Testis (tissue), 5 donors: ENCODE results near the gene BSG. TPM values are rescaled to one million over a fixed set of nuclear protein-coding genes. Genes with fewer than 3 reads are reported as not detected.

ENCODE experiments used
- DNase-seq: peaks from one replicate; pipeline ENCODE4 v3.0.0-alpha.2; 2019
- H3K27ac ChIP-seq, 2 donors: fragments of 200-600 bp; sonication (generic); one replicate each; pipeline ENCODE4 v1.5.1; 2019
- H3K27me3 ChIP-seq: fragments of 200-600 bp; sonication (generic); one replicate; pipeline ENCODE4 v1.5.1; 2019
- H3K36me3 ChIP-seq: fragments of 200-600 bp; sonication (generic); one replicate; pipeline ENCODE4 v1.5.1; 2017; ENCODE audit warnings: low read depth; ENCODE audit errors: missing control alignments
- H3K4me1 ChIP-seq: fragments of 200-600 bp; sonication (generic); one replicate; pipeline ENCODE4 v1.5.1; 2019
- H3K4me3 ChIP-seq, 2 donors: fragments of 200-600 bp; sonication (generic); one replicate each; pipeline ENCODE4 v1.5.1; 2017 to 2019
- H3K9me3 ChIP-seq: fragments of 200-600 bp; sonication (generic); one replicate; pipeline ENCODE4 v1.5.1; 2017
- POLR2A ChIP-seq: fragments of 450-650 bp; IDR thresholded peaks from one replicate; pipeline ENCODE4 v1.6.1; 2017; ENCODE audit warnings: antibody characterized with exemption, mild to moderate bottlenecking, moderate library complexity
- WGBS, 2 donors: methylation state at CpG; one replicate each; pipeline ENCODE4 v1.1.5; 2018; 5-methylcytosine and 5-hydroxymethylcytosine counted together
- intact Hi-C: fragments of 100-400 bp; cut with DNase I; formaldehyde crosslinking; loops from one replicate; pipeline ENCODE4 v1.15.1; 2023; ENCODE audit warnings: low total_unique reads
- long read RNA-seq, 2 donors: transcript quantifications; one replicate each; lab custom pipeline, GENCODE V29; 2026
- polyA plus RNA-seq: library from polyadenylated mRNA; stranded (reverse); fragments of 350-450 nt; fragmentation: Illumina TruSeq; extraction: RNeasy Lipid Tissue Mini Kit (QIAGEN cat#74804); gene quantifications from one replicate; pipeline ENCODE4 v1.2.3, GENCODE V29; 2014; ENCODE audit warnings: low read depth, low replicate concordance; ENCODE audit not compliant: insufficient read depth
- total RNA-seq, 2 donors: library from RNA; depleted of rRNA; stranded (reverse); fragments of >200 nt; gene quantifications; one replicate each; pipeline ENCODE4 v1.2.3, GENCODE V29; 2016
- TF ChIP-seq, protein P1 (sequence below), 3 experiments: fragments of 450-650 bp in 2 of 3; fragments of 200-600 bp in 1 of 3; sonication (generic) in 1 of 3; IDR thresholded peaks; one replicate each; pipeline ENCODE4 v1.5.1; 2016 to 2019; ENCODE audit warnings: antibody characterized with exemption in 3 of 3, mild to moderate bottlenecking in 2 of 3, moderate library complexity in 1 of 3

Gene BSG
- total RNA-seq (1,000 to 10,000 TPM; 1,391 to 1,458 TPM), polyA plus RNA-seq (870 TPM)
- long read RNA-seq, donor 1, transcript BSG-206 (3 exons, 582 nt), result major isoform, 12 of 457 reads
- long read RNA-seq, donor 1, transcript BSG-210 (2 exons, 611 nt), result minor isoform, 10 of 457 reads
- long read RNA-seq, donor 1, partial matches to known transcripts, result 393 of 457 reads
- long read RNA-seq, donor 1, other reads (novel, unspliced or antisense), result 42 of 457 reads
- long read RNA-seq, donor 2, transcript BSG-210 (2 exons, 611 nt), result minor isoform, 7 of 240 reads
- long read RNA-seq, donor 2, transcript BSG-206 (3 exons, 582 nt), result major isoform, 11 of 240 reads
- long read RNA-seq, donor 2, partial matches to known transcripts, result 45 of 240 reads
- long read RNA-seq, donor 2, other reads (novel, unspliced or antisense), result 177 of 240 reads

DNA sequence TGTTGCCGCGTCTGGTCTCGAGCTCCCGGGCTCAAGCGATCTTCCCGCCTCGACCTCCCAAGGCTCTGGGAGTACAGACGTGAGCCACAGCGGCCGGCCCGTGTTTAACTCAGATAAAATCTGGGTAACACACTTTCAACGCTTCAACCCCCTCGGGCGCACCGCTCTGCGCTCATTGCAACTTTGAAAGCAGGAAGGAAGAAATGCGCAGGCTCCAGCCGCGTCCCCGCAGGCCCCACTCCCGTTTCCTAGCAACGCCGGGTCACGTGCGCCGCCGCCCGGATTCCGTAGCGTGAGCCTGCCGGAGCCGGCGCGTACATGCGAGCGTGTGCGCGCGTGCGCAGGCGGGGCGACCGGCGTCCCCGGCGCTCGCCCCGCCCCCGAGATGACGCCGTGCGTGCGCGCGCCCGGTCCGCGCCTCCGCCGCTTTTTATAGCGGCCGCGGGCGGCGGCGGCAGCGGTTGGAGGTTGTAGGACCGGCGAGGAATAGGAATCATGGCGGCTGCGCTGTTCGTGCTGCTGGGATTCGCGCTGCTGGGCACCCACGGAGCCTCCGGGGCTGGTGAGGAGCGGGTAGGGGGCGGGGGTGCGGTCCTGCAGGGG is at the start of gene BSG:
Gene BSG (plus strand): TSS at position 457 of the 603 bp plus-strand sequence. CDS start 39 bp downstream, at position 496.
- Histone ChIP-seq H3K9me3 (no peaks in the 10 kb centered on the region), H3K27me3 (no peaks in the 10 kb centered on the region), H3K36me3 (no peaks in the 10 kb centered on the region), H3K4me1 (peaks cover 49% of the 10 kb centered on the region), H3K27ac (peak within 1 kb of the TSS; percentile 93 to 97), H3K4me3 (peak within 1 kb of the TSS; percentile 98 to 100)
- 0% methylated on average over 16 to 75 of the region's 79 CpGs for WGBS, 2 donors
- intact Hi-C loops, result no loop called here
- DNase-seq, result peak; percentile 98
- TF ChIP-seq, protein P1, sequence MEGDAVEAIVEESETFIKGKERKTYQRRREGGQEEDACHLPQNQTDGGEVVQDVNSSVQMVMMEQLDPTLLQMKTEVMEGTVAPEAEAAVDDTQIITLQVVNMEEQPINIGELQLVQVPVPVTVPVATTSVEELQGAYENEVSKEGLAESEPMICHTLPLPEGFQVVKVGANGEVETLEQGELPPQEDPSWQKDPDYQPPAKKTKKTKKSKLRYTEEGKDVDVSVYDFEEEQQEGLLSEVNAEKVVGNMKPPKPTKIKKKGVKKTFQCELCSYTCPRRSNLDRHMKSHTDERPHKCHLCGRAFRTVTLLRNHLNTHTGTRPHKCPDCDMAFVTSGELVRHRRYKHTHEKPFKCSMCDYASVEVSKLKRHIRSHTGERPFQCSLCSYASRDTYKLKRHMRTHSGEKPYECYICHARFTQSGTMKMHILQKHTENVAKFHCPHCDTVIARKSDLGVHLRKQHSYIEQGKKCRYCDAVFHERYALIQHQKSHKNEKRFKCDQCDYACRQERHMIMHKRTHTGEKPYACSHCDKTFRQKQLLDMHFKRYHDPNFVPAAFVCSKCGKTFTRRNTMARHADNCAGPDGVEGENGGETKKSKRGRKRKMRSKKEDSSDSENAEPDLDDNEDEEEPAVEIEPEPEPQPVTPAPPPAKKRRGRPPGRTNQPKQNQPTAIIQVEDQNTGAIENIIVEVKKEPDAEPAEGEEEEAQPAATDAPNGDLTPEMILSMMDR (IDR thresholded peaks at IDR 0.05), result peak in 2 of 3 experiments; percentile 7 to 16
- TF ChIP-seq POLR2A, result peak; percentile 99

DNA sequence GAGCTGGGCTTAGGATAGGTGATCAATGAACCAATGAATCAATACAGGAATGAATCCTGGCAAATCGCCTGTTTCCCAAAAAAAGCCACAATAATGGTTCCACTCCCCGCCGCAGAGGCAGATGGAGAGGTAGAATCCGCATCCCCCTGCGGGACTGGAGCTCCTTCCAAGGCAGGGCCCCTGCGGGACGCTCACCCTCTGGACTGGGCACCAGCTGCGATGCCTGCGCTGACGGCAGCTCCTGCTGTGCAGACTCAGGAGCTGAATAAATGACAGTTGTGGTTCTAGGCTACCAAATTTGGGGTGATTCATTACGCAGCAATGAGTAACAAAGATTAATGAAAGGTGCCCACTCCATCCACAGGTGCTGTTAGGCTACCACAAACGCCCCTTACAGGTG is 49.7 kb upstream of the BSG start:
- intact Hi-C loops, result no loop called here
- WGBS, 2 donors, result 74 to 76% methylated on average over 12 of the region's 12 CpGs
- Histone ChIP-seq H3K27me3 (no peaks in the 10 kb centered on the region), H3K4me3 (peak overlapping the region; percentile 31 to 47), H3K27ac (no peak overlapping the region), H3K4me1 (no peaks in the 10 kb centered on the region), H3K9me3 (no peaks in the 10 kb centered on the region), H3K36me3 (no peaks in the 10 kb centered on the region)
- TF ChIP-seq, protein P1 (IDR thresholded peaks at IDR 0.05), result no peak
- no peak for TF ChIP-seq POLR2A
- DNase-seq, result no peak

DNA sequence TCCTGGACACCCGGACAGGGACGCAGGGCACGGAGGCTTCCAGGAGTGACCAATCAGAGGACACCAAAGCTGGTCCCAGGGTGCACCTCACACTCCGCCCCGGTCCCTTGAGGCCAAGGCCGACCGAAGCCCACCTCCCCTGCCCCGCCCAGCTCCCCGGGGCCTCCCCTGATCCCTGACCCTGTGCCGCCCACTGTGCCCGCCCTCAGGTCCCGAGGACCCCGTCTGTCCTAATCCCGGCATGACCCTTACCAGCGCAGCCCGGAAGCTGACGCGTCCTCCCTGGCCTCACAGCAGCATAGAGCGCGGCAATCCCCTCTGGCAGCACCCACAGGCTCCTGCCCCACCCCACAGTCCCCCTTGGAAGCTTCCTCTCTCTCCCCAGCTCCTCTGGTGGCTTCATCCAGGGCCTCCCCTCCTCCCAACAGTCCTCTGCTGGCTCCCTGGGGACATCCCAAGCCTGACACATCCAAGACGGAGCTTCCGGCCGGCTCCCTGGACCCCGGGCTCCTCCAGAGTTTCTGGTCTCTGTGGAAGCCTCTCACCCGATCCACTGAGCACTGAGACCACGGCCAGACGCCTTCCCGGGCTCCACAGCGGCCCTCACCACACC is 48.2 kb upstream of the BSG start:
- no peak overlapping the region for H3K27ac ChIP-seq
- no peaks in the 10 kb centered on the region for H3K9me3 ChIP-seq
- TF ChIP-seq, protein P1 (IDR thresholded peaks at IDR 0.05), result no peak
- no peak for TF ChIP-seq POLR2A
- H3K4me1 ChIP-seq, result no peaks in the 10 kb centered on the region
- no peaks in the 10 kb centered on the region for H3K36me3 ChIP-seq
- no peaks in the 10 kb centered on the region for H3K27me3 ChIP-seq
- 39 to 56% methylated on average over 11 to 29 of the region's 29 CpGs for WGBS, 2 donors
- H3K4me3 ChIP-seq, result no peak overlapping the region
- DNase-seq, result no peak
- intact Hi-C loops, result no loop called here

DNA sequence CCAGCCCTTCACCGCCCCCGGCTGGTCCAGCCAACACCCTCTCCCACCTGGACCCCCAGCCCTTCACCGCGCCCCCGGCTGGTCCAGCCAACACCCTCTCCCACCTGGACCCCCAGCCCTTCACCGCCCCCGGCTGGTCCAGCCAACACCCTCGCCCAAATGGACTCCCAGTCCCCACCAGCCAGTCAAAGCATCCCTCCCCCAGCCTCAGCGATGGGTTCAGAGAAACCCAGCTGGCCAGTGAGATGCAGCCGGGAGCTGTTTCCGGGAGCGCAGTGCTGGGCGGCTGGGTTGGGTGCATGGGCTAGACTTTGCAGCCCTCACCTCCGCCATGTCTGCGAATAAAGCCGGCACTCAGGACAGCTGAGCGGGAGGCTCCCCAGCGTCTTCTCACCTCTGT is 47.4 kb upstream of the BSG start:
- no peaks in the 10 kb centered on the region for H3K36me3 ChIP-seq
- WGBS, 2 donors, result 50 to 60% methylated on average over 10 to 13 of the region's 18 CpGs
- intact Hi-C loops, result no loop called here
- no peak for DNase-seq
- no peak overlapping the region for H3K4me3 ChIP-seq
- H3K9me3 ChIP-seq, result no peaks in the 10 kb centered on the region
- TF ChIP-seq, protein P1 (IDR thresholded peaks at IDR 0.05), result no peak
- H3K27ac ChIP-seq, result no peak overlapping the region
- no peaks in the 10 kb centered on the region for H3K4me1 ChIP-seq
- no peaks in the 10 kb centered on the region for H3K27me3 ChIP-seq
